Naive thymus-derived CD4-positive, alpha-beta T cell (primary cell): ENCODE data around the gene HRG. TPM values are rescaled to one million over a fixed set of nuclear protein-coding genes. Genes with fewer than 3 reads are reported as not detected.
"Not testable (repeated sequence)": the region's sequence is repeated elsewhere in the genome, so short reads cannot be mapped to it uniquely, and the experiment has no call there.

ENCODE experiments used
- ATAC-seq: fragments of 150-1000 bp; cut with Tn5 transposase; 2 replicates; pipeline ENCODE4 v1.10.0; 2021; ENCODE audit warnings: mild to moderate bottlenecking, moderate library complexity
- CTCF ChIA-PET: fragments of 350-600 bp; sonication (Branson Sonifier 250); formaldehyde crosslinking; loops from one replicate; lab custom pipeline; 2021; ENCODE audit warnings: antibody characterized with exemption; lab: Charles Lee
- POLR2A ChIA-PET: fragments of 350-600 bp; sonication (Branson Sonifier 250); formaldehyde crosslinking; loops from one replicate; lab custom pipeline; 2021; ENCODE audit warnings: antibody characterized with exemption, inconsistent platforms; lab: Charles Lee
- DNase-seq, 9 donors: peaks; one replicate each; pipeline versions ENCODE4 v3.0.0 to v3.0.0-alpha.2; 2020 to 2022; ENCODE audit warnings: mixed read lengths in 1 of 9
- H3K27ac ChIP-seq: one replicate; pipeline ENCODE4 v1.7.0; 2013; ENCODE audit warnings: mild to moderate bottlenecking, low read depth, low read length, moderate library complexity
- H3K27me3 ChIP-seq, 2 donors: one replicate each; pipeline ENCODE4 v1.7.0; 2013; ENCODE audit warnings: low read length in 2 of 2, mild to moderate bottlenecking in 2 of 2, moderate library complexity in 2 of 2; ENCODE audit not compliant: control insufficient read depth in 2 of 2, insufficient read depth in 2 of 2
- H3K36me3 ChIP-seq, 3 experiments: 1 replicate in 2 of 3; 2 replicates in 1 of 3; pipeline ENCODE4 v1.7.0; 2013; ENCODE audit warnings: low read length in 3 of 3, mild to moderate bottlenecking in 3 of 3, moderate library complexity in 1 of 3; ENCODE audit not compliant: insufficient read depth in 3 of 3, control insufficient read depth in 2 of 3
- H3K4me1 ChIP-seq, 2 donors: one replicate each; pipeline ENCODE4 v1.7.0; 2013; ENCODE audit warnings: low read length in 2 of 2, mild to moderate bottlenecking in 2 of 2, moderate library complexity in 1 of 2; ENCODE audit not compliant: control insufficient read depth in 2 of 2, insufficient read depth in 2 of 2
- H3K4me3 ChIP-seq: 2 replicates; pipeline ENCODE4 v1.7.0; 2013; ENCODE audit warnings: mild to moderate bottlenecking, low read length
- H3K9me3 ChIP-seq, 3 experiments: 1 replicate in 2 of 3; 2 replicates in 1 of 3; pipeline ENCODE4 v1.7.0; 2013; ENCODE audit warnings: low read length in 3 of 3; ENCODE audit not compliant: control insufficient read depth in 2 of 3
- H3K27ac Mint-ChIP-seq, 9 donors: one replicate each; pipeline ENCODE4 v1.8.0; 2020 to 2022; ENCODE audit warnings: mixed read lengths in 9 of 9, mild to moderate bottlenecking in 8 of 9, moderate library complexity in 5 of 9, inconsistent platforms in 2 of 9
- H3K27me3 Mint-ChIP-seq, 5 donors: one replicate each; pipeline ENCODE4 v1.8.0; 2021 to 2022; ENCODE audit warnings: mixed read lengths in 5 of 5, mild to moderate bottlenecking in 1 of 5
- H3K36me3 Mint-ChIP-seq, 5 donors: one replicate each; pipeline ENCODE4 v1.8.0; 2020 to 2022; ENCODE audit warnings: mixed read lengths in 5 of 5, mild to moderate bottlenecking in 3 of 5, inconsistent platforms in 1 of 5
- H3K4me1 Mint-ChIP-seq, 7 donors: one replicate each; pipeline ENCODE4 v1.8.0; 2020 to 2022; ENCODE audit warnings: mixed read lengths in 7 of 7, mild to moderate bottlenecking in 3 of 7, inconsistent platforms in 1 of 7
- H3K4me3 Mint-ChIP-seq, 10 donors: one replicate each; pipeline ENCODE4 v1.8.0; 2020 to 2022; ENCODE audit warnings: mild to moderate bottlenecking in 10 of 10, mixed read lengths in 10 of 10, moderate library complexity in 6 of 10, inconsistent platforms in 2 of 10
- H3K9me3 Mint-ChIP-seq, 11 donors: one replicate each; pipeline ENCODE4 v1.8.0; 2020 to 2022; ENCODE audit warnings: mixed read lengths in 11 of 11, mild to moderate bottlenecking in 4 of 11, inconsistent platforms in 1 of 11, moderate library complexity in 1 of 11
- intact Hi-C, 2 donors: fragments of 100-400 bp; cut with micrococcal nuclease; formaldehyde crosslinking; loops; one replicate each; pipeline ENCODE4 v1.15.1; 2023
- polyA plus RNA-seq, 2 donors: library from polyadenylated mRNA; unstranded; fragments of 300-500 nt; fragmentation: Illumina TruSeq; gene quantifications; one replicate each; pipeline ENCODE4 v1.2.3, GENCODE V29; 2021
- total RNA-seq, 6 experiments: library from RNA in 5 of 6; stranded (reverse) in 5 of 6; gene quantifications; 1 replicate in 5 of 6; 2 replicates in 1 of 6; pipeline ENCODE4 v1.2.3 and lab custom pipeline; 2021 to 2026

HRG gene
- total and polyA plus RNA-seq, 7 experiments from 2014 or later = not detected

DNA sequence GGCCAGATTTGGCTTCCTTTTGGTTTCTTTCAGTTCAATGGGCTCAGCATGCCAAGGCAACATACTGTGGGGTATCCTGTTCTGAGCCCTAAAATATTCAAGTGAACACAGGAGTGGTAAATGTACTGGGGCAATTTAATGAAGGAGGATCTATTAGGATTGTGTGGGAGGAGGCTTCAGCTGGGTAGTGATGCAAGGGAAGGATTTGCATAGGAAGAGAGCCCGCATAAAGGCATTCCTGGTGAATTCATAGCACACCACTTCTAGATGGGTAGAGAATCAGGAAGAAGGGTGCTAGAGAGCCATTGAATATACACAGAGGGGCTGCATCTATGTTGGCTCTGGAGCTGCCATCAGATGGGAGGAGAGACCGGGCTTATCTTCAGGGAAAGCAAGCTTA is 30.7 kb downstream of the HRG start:
- ChIA-PET POLR2A (interaction anchor here (0.7 kb wide), 1 partner anchor 128 kb away, joined by 3 read pairs; no protein-coding TSS in a partner anchor), CTCF (no interaction called here)
- Histone ChIP-seq H3K27me3 (no peaks in the 10 kb centered on the region), H3K9me3 (no peaks in the 10 kb centered on the region), H3K36me3 (no peaks in the 10 kb centered on the region), H3K4me1 (peaks cover 0 to 7% of the 10 kb centered on the region in 2 donors), H3K27ac (no peak overlapping the region), H3K4me3 (no peak overlapping the region)
- Mint-ChIP-seq H3K4me3 (no peak overlapping the region), H3K27ac (no peak overlapping the region), H3K4me1 (peaks cover 0 to 2% (median 0%) of the 10 kb centered on the region in 7 donors), H3K27me3 (peaks cover 7 to 19% (median 15%) of the 10 kb centered on the region in 5 donors), H3K36me3 (no peaks in the 10 kb centered on the region), H3K9me3 (no peaks in the 10 kb centered on the region)
- intact Hi-C loops = no loop called here
- no peak for DNase-seq
- ATAC-seq = no peak

GRCh38 chr3:186697510-186697909 is 31.7 kb downstream of the HRG start:
- H3K36me3 ChIP-seq = no peaks in the 10 kb centered on the region
- H3K4me3 Mint-ChIP-seq = no peak overlapping the region

GRCh38 chr3:186700267-186700666 is 34.5 kb downstream of the HRG start:
- POLR2A ChIA-PET = no interaction called here
- Mint-ChIP-seq H3K9me3 (no peaks in the 10 kb centered on the region), H3K4me3 (no peak overlapping the region), H3K4me1 (peaks cover 0 to 2% (median 0%) of the 10 kb centered on the region in 7 donors), H3K27ac (no peak overlapping the region), H3K27me3 (peaks cover 5 to 43% (median 10%) of the 10 kb centered on the region in 5 donors), H3K36me3 (no peaks in the 10 kb centered on the region)
- intact Hi-C loops = no loop called here
- DNase-seq (no peak), ATAC-seq (no peak)
- CTCF ChIA-PET = no interaction called here
- Histone ChIP-seq H3K27ac (no peak overlapping the region), H3K27me3 (no peaks in the 10 kb centered on the region), H3K4me3 (no peak overlapping the region), H3K9me3 (no peaks in the 10 kb centered on the region), H3K4me1 (no peaks in the 10 kb centered on the region), H3K36me3 (no peaks in the 10 kb centered on the region)

More at GRCh38 chr3:186697510-186697909, 31.7 kb downstream of the HRG start:
- no peaks in the 10 kb centered on the region for H3K36me3 Mint-ChIP-seq
- intact Hi-C loops = loop anchor here in 1 of 2 donors (1.0 kb wide), 1 partner anchor 124 kb away; no protein-coding TSS in a partner anchor
- peaks cover 0 to 2% (median 0%) of the 10 kb centered on the region in 7 donors for H3K4me1 Mint-ChIP-seq
- H3K27me3 Mint-ChIP-seq = peaks cover 0 to 23% (median 8%) of the 10 kb centered on the region in 5 donors
- ChIA-PET POLR2A (interaction anchor here (0.6 to 0.7 kb wide), 2 partner anchors 93 to 765 kb away, joined by 3 read pairs; no protein-coding TSS in a partner anchor), CTCF (no interaction called here)
- Histone ChIP-seq H3K4me3 (no peak overlapping the region), H3K27ac (no peak overlapping the region), H3K27me3 (no peaks in the 10 kb centered on the region), H3K4me1 (no peaks in the 10 kb centered on the region), H3K9me3 (no peaks in the 10 kb centered on the region)
- H3K27ac Mint-ChIP-seq = no peak overlapping the region
- ATAC-seq (no peak), DNase-seq (no peak)
- no peaks in the 10 kb centered on the region for H3K9me3 Mint-ChIP-seq

DNA sequence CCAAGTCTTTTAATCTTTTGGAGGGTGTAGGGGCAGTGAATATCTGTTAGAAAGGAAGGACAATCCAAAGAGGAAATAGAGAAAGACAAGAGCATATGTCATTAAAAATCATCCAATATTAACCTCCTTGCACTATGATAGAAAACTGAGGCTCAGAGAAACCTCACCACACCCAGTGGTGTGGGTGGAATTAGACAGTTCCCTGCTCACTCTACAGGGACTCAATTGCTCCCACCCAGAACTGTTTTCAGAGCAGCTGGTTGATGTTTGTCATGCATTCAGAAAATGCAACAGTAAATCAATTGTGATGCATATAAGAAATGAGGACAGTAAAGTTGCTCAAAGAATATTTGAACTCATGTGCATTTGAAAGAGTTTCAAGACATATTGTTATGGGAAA is 36.6 kb downstream of the HRG start:
- H3K27me3 ChIP-seq, POLR2A ChIA-PET, intact Hi-C loops, H3K27ac ChIP-seq, H3K4me3 ChIP-seq, H3K27ac Mint-ChIP-seq, DNase-seq, H3K9me3 ChIP-seq, ATAC-seq, H3K9me3 Mint-ChIP-seq, CTCF ChIA-PET, H3K4me1 ChIP-seq, H3K36me3 ChIP-seq, H3K36me3 Mint-ChIP-seq, H3K4me3 Mint-ChIP-seq: not testable (repeated sequence)
- Mint-ChIP-seq H3K27me3 (peaks cover 15 to 57% (median 28%) of the 10 kb centered on the region in 5 donors), H3K4me1 (peaks cover 0 to 13% (median 3%) of the 10 kb centered on the region in 7 donors)

GRCh38 chr3:186705882-186706780 is 40.3 kb downstream of the HRG start:
- no peak overlapping the region for H3K4me3 ChIP-seq
- H3K4me1 Mint-ChIP-seq = peaks cover 0 to 11% (median 3%) of the 10 kb centered on the region in 7 donors
- ChIA-PET CTCF (no interaction called here), POLR2A (no interaction called here)
- no peaks in the 10 kb centered on the region for H3K36me3 ChIP-seq
- H3K27ac Mint-ChIP-seq = no peak overlapping the region
- H3K27me3 ChIP-seq = no peaks in the 10 kb centered on the region
- H3K27me3 Mint-ChIP-seq = peaks cover 28 to 65% (median 45%) of the 10 kb centered on the region in 5 donors
- H3K9me3 Mint-ChIP-seq = no peaks in the 10 kb centered on the region
- peak in 3 of 9 donors; percentile 2 to 55 (median 34) for DNase-seq
- peaks cover 0 to 6% of the 10 kb centered on the region in 2 donors for H3K4me1 ChIP-seq
- peak; percentile 82 for ATAC-seq
- intact Hi-C loops = no loop called here
- no peak overlapping the region for H3K4me3 Mint-ChIP-seq
- no peak overlapping the region for H3K27ac ChIP-seq
- no peaks in the 10 kb centered on the region for H3K9me3 ChIP-seq
- peaks cover 0 to 7% (median 0%) of the 10 kb centered on the region in 5 donors for H3K36me3 Mint-ChIP-seq

- no peak for ATAC-seq
- intact Hi-C loops = no loop called here
Measured at GRCh38 chr3:186708983-186709679, 43.3 kb downstream of the HRG start.

More at GRCh38 chr3:186708983-186709679, 43.3 kb downstream of the HRG start:
- H3K9me3 Mint-ChIP-seq = no peaks in the 10 kb centered on the region
- Histone ChIP-seq H3K4me1 (peaks cover 0 to 6% of the 10 kb centered on the region in 2 donors), H3K4me3 (no peak overlapping the region), H3K36me3 (no peaks in the 10 kb centered on the region), H3K27ac (no peak overlapping the region), H3K27me3 (no peaks in the 10 kb centered on the region), H3K9me3 (no peaks in the 10 kb centered on the region)
- peaks cover 28 to 48% (median 41%) of the 10 kb centered on the region in 5 donors for H3K27me3 Mint-ChIP-seq
- CTCF ChIA-PET = interaction anchor here (0.7 kb wide), 1 partner anchor 473 kb away, joined by 3 read pairs; no protein-coding TSS in a partner anchor
- POLR2A ChIA-PET = no interaction called here
- H3K36me3 Mint-ChIP-seq = peaks cover 0 to 7% (median 0%) of the 10 kb centered on the region in 5 donors
- DNase-seq = no peak
- no peak overlapping the region for H3K4me3 Mint-ChIP-seq
- no peak overlapping the region for H3K27ac Mint-ChIP-seq
- H3K4me1 Mint-ChIP-seq = peaks cover 0 to 11% (median 3%) of the 10 kb centered on the region in 7 donors
